Measurements from ENCODE around the gene PLEKHJ1. TPM values are rescaled to one million over a fixed set of nuclear protein-coding genes. Genes with fewer than 3 reads are reported as not detected.

PLEKHJ1 gene
- total and polyA plus RNA-seq, 2 of the 8 experiments (the other 6 are each of a cell fraction or from before 2014, with no cell fraction given), result 135 to 187 TPM

DNA sequence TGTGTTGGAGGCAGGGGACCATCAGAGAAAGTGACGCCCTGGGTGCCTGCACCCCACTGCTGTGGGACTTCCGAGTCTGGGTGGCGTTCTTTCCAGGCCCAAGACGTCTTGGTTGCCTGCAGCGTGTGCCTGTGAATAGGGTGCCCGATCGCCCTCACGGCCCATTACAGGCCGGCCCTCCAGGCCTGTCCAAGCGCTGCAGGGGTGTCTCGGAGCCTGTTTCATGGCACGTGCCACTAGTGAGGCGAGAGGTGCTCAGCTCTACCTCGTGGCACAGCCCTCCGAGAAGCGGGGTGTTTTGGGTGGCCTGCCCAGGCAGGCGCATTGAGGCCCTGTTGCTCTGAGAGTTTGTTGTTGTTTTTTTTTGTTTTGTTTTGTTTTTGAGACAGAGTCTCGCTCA lies 42.3 kb downstream of the PLEKHJ1 start (continued):
- TF ChIP-seq CHD2 (IDR thresholded peaks at IDR 0.05; ENCODE audit: low read length), result no peak
- TF ChIP-seq RNF2 (IDR thresholded peaks at IDR 0.05; ENCODE audit: borderline replicate concordance, low read depth, low read length, missing control alignments, poor library complexity, severe bottlenecking), result no peak
- TF ChIP-seq CBX8 (IDR thresholded peaks at IDR 0.05; ENCODE audit: borderline replicate concordance, low read depth, low read length), result no peak
- no peak for TF ChIP-seq BCL11A (IDR thresholded peaks at IDR 0.05; ENCODE audit: low read depth in 2 of 2, low read length in 2 of 2)
- TF ChIP-seq, protein P1, sequence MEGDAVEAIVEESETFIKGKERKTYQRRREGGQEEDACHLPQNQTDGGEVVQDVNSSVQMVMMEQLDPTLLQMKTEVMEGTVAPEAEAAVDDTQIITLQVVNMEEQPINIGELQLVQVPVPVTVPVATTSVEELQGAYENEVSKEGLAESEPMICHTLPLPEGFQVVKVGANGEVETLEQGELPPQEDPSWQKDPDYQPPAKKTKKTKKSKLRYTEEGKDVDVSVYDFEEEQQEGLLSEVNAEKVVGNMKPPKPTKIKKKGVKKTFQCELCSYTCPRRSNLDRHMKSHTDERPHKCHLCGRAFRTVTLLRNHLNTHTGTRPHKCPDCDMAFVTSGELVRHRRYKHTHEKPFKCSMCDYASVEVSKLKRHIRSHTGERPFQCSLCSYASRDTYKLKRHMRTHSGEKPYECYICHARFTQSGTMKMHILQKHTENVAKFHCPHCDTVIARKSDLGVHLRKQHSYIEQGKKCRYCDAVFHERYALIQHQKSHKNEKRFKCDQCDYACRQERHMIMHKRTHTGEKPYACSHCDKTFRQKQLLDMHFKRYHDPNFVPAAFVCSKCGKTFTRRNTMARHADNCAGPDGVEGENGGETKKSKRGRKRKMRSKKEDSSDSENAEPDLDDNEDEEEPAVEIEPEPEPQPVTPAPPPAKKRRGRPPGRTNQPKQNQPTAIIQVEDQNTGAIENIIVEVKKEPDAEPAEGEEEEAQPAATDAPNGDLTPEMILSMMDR (IDR thresholded peaks at IDR 0.05; ENCODE audit: control extremely low read depth in 1 of 3, insufficient read depth in 1 of 3, low read depth in 1 of 3, low read length in 3 of 3), result no peak
